Lower leg skin (tissue), 4 donors: Measurements from ENCODE around the gene PRDX5. TPM values are rescaled to one million over a fixed set of nuclear protein-coding genes. Genes with fewer than 3 reads are reported as not detected.
A peak's percentile ranks its signal among the peaks of the same experiment; 100 is the strongest.

Experiments used
- DNase-seq, 2 donors: peaks; one replicate each; pipeline ENCODE4 v3.0.0-alpha.2; 2019; ENCODE audit warnings: low spot score in 2 of 2
- H3K4me3 ChIP-seq: fragments of 200-600 bp; sonication (generic); 2 replicates; pipeline ENCODE4 v1.5.1; 2017; ENCODE audit warnings: mild to moderate bottlenecking, low read depth; ENCODE audit not compliant: poor library complexity, severe bottlenecking
- POLR2A ChIP-seq, 2 donors: fragments of 450-650 bp; IDR thresholded peaks; one replicate each; pipeline ENCODE4 v1.6.1; 2016 to 2017; ENCODE audit warnings: antibody characterized with exemption in 2 of 2, mild to moderate bottlenecking in 1 of 2, moderate library complexity in 1 of 2
- WGBS, 2 donors: methylation state at CpG; one replicate each; pipeline ENCODE4 v1.1.5; 2018; 5-methylcytosine and 5-hydroxymethylcytosine counted together
- intact Hi-C: fragments of 100-400 bp; cut with DNase I; formaldehyde crosslinking; loops from one replicate; pipeline ENCODE4 v1.15.0; 2023; ENCODE audit warnings: low total_unique reads
- total RNA-seq, 4 donors: library from RNA; depleted of rRNA; stranded (reverse); fragments of >200 nt; gene quantifications; one replicate each; pipeline ENCODE4 v1.1.0, GENCODE V29; 2016
- TF ChIP-seq, protein P1 (sequence below), 3 donors: fragments of 450-650 bp; IDR thresholded peaks; one replicate each; pipeline ENCODE4 v1.5.1; 2016; ENCODE audit warnings: antibody characterized with exemption in 3 of 3, mild to moderate bottlenecking in 3 of 3, moderate library complexity in 2 of 3

Gene PRDX5
- total RNA-seq, 4 donors from 2014 or later, result 170 to 284 (median 215) TPM

DNA sequence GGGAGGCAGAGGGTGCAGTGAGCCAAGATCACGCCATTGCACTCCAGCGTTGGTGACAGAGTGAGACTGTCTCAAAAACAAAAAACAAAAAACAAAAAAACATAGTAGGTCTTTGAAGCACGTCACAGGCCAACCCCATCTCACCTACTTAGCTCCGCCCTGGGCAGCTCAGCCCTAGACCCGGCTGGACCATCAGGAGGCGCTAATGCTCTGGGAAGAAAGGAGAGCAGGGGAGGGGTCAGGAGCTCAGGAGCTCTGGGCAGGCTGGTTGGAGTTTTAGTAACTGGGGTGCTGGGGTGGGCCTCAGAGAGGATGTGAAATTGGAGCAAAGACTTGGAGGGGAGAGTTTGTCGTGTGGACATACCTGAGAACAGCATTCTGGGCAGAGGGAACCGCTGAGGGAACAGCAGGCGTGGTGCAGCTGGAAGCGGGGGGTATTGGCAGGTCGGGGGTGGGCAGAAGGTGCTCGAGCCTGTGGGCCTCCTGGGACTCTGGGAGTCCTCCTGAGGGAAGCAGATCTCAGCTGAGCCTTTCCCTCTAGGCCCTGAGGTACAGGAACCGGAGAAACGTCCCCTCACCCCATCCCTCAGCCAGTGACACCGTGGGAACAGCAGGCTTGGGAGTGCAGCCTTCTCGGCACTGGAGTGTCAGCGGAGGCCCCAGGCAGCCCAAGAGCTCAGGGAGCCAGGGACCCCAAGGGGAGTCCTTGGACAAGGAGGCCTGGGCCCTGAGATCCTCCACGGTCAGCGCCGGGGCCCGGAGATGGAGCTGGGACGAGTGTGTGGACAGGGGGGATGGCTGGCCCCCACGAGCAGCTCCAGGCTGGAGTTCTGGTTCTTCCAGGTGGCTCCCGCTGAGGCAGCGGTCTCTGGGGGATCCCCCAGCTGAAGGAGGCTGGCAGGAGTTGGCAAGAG is 38.8 kb downstream of the PRDX5 start:
- WGBS, 2 donors, result 74 to 79% methylated on average over 23 to 25 of the region's 25 CpGs
- DNase-seq, result no peak

DNA sequence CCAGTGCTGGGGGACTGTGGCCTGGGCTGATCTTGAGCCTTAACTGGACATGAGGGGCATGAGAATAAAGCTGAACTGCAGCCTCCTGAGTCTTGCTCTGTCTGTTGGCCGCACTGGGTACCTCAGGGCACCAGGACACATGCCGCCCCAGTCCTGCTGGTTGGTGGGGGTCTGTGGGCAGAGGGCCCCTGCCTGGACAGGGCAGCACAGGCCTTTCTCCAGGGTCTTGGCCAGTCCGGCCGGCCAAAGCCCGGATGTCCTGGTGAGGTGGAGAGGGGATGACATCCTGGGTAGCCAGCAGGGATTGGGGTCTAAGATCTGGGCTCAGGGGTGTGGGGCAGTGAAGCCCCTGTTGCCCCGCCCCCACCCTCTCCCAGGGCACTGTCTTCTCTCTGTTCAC is 39.5 kb downstream of the PRDX5 start:
- TF ChIP-seq, protein P1, sequence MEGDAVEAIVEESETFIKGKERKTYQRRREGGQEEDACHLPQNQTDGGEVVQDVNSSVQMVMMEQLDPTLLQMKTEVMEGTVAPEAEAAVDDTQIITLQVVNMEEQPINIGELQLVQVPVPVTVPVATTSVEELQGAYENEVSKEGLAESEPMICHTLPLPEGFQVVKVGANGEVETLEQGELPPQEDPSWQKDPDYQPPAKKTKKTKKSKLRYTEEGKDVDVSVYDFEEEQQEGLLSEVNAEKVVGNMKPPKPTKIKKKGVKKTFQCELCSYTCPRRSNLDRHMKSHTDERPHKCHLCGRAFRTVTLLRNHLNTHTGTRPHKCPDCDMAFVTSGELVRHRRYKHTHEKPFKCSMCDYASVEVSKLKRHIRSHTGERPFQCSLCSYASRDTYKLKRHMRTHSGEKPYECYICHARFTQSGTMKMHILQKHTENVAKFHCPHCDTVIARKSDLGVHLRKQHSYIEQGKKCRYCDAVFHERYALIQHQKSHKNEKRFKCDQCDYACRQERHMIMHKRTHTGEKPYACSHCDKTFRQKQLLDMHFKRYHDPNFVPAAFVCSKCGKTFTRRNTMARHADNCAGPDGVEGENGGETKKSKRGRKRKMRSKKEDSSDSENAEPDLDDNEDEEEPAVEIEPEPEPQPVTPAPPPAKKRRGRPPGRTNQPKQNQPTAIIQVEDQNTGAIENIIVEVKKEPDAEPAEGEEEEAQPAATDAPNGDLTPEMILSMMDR (IDR thresholded peaks at IDR 0.05), result no peak
- no peak for TF ChIP-seq POLR2A (IDR thresholded peaks at IDR 0.05)
- DNase-seq, result no peak

More for the DNA sequence above, 38.8 kb downstream of the PRDX5 start:
- intact Hi-C loops, result no loop called here
- no peak for TF ChIP-seq POLR2A (IDR thresholded peaks at IDR 0.05)
- TF ChIP-seq, protein P1 (IDR thresholded peaks at IDR 0.05), result no peak
- no peak overlapping the region for H3K4me3 ChIP-seq

DNA sequence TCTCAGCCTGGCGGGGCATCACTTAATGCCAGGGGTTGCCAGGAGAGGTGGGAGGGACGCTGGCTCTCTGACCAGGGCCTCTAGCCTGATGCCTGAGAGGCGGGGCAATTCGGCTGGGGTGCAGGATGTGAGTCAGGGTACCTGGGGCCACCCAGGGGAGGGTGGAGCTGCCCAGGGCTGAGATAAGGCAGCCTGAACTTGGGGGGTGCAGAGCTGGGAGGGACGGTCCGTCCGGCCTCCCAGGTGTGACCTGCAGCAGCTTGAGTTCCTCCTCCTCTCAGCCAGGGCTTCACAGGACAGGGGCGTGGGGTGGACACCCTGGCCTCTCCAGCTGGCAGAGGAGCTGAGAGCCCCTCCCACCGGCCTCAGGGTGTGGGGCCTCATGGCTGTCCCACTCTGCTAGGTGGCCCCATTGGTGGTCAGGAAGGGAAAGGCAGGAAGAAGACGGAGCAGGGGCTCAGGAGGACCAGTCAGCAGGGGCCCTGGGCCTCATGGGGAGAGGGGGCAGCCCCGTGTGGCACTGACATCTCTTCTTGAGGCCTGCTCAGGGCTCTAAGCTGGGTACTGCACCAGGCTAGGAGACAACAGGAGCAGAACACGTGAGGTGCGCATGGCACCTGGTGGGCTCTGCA is 40.1 kb downstream of the PRDX5 start:
- DNase-seq, result no peak
- 41 to 50% methylated on average over 12 to 13 of the region's 13 CpGs for WGBS, 2 donors
- intact Hi-C loops, result no loop called here
- no peak overlapping the region for H3K4me3 ChIP-seq
- TF ChIP-seq POLR2A (IDR thresholded peaks at IDR 0.05), result no peak
- TF ChIP-seq, protein P1 (IDR thresholded peaks at IDR 0.05), result no peak

More for the DNA sequence above, 39.5 kb downstream of the PRDX5 start:
- WGBS, 2 donors, result 77 to 97% methylated on average over 6 of the region's 6 CpGs
- no peak overlapping the region for H3K4me3 ChIP-seq
- intact Hi-C loops, result no loop called here

DNA sequence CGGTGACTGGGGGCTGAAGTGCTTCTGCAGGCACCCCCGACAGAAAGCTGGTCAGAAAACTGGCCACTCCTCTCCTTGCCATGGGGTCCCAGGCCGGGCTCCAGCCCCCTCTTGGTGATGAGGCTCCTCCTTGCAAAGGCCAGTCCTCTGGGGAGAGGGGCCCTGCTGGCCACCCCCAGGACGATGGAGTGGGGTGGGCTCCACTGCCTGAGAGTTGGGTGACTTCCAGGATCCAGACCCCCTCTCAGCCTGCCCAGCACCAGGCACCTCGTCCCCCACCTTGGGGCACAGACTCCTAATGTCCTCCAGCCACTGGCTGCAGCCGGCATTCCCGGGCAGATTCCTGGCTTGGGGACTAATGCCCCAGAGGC is 40.6 kb downstream of the PRDX5 start:
- TF ChIP-seq POLR2A (IDR thresholded peaks at IDR 0.05), result no peak
- TF ChIP-seq, protein P1 (IDR thresholded peaks at IDR 0.05), result no peak
- DNase-seq, result no peak
- WGBS, 2 donors, result 8 to 40% methylated on average over 3 to 6 of the region's 7 CpGs
- intact Hi-C loops, result no loop called here
- peak overlapping the region; percentile 24 for H3K4me3 ChIP-seq

DNA sequence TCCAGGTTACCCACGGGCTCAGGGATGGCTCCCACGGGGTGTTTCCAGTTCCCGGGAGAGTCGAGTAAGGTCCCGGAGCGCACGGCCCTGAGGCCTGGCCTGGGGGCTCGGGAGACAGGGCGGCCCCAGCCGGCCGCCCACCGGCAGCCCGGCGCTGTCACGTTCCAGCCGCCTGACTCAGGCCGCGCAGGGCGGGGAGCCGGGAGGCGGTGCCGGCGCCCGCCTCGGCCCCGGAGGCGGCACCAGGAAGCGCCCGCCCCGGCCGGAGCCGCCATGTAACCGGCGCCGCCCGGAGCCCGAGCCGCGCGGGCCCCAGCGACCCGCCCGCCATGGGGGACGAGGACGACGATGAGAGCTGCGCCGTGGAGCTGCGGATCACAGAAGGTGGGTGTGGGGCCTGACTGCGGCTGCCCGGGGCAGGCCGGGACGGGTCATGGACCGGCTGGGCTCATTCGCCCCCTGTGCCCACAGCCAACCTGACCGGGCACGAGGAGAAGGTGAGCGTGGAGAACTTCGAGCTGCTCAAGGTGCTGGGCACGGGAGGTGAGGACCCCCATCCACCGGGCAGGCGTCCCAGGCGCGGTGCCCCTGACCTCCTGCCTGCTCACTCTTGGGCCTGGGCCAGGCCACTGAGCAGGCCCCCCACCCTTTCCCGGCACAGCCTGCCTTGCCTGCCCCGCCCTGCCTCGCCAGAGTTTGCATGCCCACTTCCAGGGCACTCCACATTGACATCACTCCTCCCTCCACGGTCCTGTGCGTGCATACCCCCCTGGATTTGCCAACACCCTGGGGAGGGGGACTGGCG is 41.2 kb downstream of the PRDX5 start, which contains the start of gene RPS6KA4:
Gene RPS6KA4 (plus strand): TSS at position 256 of the 805 bp plus-strand sequence. CDS start 74 bp downstream, at position 330.
- intact Hi-C loops, result no loop called here
- no peak for DNase-seq
- 0% methylated on average over 28 to 42 of the region's 70 CpGs for WGBS, 2 donors
- no peak for TF ChIP-seq POLR2A (IDR thresholded peaks at IDR 0.05)
- TF ChIP-seq, protein P1 (IDR thresholded peaks at IDR 0.05), result no peak
- H3K4me3 ChIP-seq, result peak within 1 kb of the TSS; percentile 65
